Fibroblast of mammary gland (primary cell): ENCODE data around the gene SPDYE4.

ENCODE experiments used
- DNase-seq: peaks from one replicate; pipeline ENCODE4 v3.0.0-alpha.2; 2010; ENCODE audit warnings: low read depth
- H3K4me3 ChIP-seq: 2 replicates; pipeline ENCODE4 v1.5.1; 2011; ENCODE audit warnings: low read depth, mild to moderate bottlenecking, low read length, moderate library complexity; ENCODE audit not compliant: control insufficient read depth
- TF ChIP-seq, protein P1 (sequence below): conservative IDR thresholded peaks from 2 replicates; pipeline ENCODE4 v1.5.1; 2011; ENCODE audit warnings: low read depth, low read length, inconsistent platforms; ENCODE audit not compliant: control insufficient read depth, insufficient read depth

Gene SPDYE4

GRCh38 chr17:8755590-8756255, 2.6 kb downstream of the SPDYE4 start:
- no peak overlapping the region for H3K4me3 ChIP-seq
- no peak for DNase-seq
- TF ChIP-seq, protein P1, sequence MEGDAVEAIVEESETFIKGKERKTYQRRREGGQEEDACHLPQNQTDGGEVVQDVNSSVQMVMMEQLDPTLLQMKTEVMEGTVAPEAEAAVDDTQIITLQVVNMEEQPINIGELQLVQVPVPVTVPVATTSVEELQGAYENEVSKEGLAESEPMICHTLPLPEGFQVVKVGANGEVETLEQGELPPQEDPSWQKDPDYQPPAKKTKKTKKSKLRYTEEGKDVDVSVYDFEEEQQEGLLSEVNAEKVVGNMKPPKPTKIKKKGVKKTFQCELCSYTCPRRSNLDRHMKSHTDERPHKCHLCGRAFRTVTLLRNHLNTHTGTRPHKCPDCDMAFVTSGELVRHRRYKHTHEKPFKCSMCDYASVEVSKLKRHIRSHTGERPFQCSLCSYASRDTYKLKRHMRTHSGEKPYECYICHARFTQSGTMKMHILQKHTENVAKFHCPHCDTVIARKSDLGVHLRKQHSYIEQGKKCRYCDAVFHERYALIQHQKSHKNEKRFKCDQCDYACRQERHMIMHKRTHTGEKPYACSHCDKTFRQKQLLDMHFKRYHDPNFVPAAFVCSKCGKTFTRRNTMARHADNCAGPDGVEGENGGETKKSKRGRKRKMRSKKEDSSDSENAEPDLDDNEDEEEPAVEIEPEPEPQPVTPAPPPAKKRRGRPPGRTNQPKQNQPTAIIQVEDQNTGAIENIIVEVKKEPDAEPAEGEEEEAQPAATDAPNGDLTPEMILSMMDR, result no peak

DNA sequence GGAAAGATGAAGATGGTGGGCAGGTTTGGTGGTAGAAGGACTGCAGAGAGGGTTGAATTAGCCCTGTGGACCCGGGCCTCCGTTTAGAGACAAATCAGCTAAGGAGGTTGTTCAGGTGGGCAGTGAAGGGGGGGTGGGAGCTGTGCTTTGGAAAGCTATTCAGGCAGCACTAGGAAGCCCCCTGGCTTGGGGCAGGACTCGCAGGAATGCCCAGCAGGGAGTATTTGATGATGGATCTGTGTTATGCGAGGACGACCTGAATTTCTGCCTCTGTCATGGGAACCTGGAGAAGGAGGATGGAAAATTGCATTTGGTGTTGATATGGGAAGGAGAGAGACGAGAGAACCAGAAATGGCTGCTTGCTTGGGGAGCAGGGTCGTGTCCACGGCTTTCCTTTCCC, 3.5 kb downstream of the SPDYE4 start:
- H3K4me3 ChIP-seq, result no peak overlapping the region
- no peak for DNase-seq
- TF ChIP-seq, protein P1, result no peak

DNA sequence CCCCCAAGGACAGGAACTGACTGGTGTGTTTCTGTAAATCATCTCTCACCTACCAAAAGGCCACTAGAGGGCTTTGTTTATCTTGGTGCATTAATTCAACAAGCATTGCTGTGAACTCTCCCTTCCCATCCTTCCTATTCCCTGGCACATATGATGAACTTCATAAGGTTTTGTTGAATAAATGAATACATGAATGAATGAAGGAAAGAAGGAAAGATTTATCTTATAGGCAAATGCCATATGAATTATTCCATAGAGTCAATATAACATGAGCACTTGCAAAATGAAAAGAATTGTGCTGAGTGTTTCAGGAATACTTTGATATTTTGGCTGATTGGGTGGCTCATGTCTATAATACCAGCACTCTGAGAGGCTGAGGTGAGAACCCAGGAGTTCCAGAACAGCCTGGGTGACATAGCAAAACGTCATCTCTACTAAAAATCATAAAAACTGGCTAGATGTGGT, 4.3 kb downstream of the SPDYE4 start:
- DNase-seq, result peak; percentile 42
- TF ChIP-seq, protein P1, result peak; percentile 55
- no peak overlapping the region for H3K4me3 ChIP-seq

DNA sequence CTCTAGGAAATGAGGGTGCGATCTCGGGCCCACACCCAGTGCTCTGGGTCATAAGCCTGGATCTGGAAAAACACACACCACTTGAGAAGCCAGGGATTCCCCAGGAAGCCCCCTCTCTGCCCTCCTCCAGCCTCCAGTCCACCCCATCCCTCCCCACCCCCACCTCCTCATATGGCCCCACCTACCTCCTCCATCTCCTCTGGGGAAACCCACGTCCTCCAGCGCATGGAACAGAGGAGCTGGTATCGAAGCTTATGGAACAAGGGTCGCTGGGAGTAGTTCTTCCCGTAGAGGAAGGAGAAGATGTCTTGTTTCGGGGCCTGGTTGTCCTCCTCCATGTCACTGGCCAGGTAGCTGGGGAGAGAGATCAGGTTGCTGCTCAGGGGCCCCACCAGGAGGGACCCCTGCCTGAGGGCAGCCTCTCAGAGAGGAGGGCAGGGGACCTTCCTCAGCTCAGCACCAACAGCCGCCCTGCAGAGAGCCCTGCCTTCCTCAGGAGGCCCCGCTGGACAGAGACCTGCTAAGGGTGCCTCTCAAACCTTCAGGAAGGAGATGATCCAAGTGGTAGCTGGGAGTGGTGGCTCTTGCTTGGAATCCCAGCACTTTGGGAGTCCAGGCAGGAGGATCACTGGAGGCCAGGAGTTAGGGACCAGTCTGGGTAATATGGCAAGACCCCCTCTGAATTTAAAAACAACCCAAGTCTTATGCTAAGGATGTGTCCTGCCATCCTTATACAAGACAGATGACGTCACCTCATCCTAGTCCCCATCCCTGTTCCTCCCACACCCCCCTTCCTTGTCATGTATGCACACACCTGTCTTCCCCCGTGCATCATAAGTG, 5.0 kb downstream of the SPDYE4 start:
- no peak overlapping the region for H3K4me3 ChIP-seq
- TF ChIP-seq, protein P1, result no peak
- no peak for DNase-seq

GRCh38 chr17:8749616-8750015, 8.7 kb downstream of the SPDYE4 start:
- no peak for DNase-seq
- TF ChIP-seq, protein P1, result no peak
- no peak overlapping the region for H3K4me3 ChIP-seq

GRCh38 chr17:8747742-8748141, 10.6 kb downstream of the SPDYE4 start:
- no peak for DNase-seq
- TF ChIP-seq, protein P1, result no peak
- H3K4me3 ChIP-seq, result no peak overlapping the region
